ENCODE data around the gene SLC4A5.

DNA sequence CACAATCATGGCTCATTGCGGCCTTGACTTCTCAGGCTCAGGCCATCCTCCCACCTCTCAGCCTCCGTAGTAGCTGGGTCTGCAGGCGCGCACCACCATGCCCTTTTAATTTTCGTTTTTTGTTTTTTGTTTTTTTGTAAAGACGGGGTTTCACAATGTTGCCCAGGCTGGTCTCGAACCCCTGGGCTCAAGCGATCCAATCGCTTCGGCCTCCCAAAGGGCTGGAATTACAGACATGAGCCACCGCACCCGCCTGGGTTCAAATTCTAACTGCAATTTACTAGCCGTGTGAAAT is 49.2 kb upstream of the SLC4A5 start:
- no peak for TF ChIP-seq RXRA (IDR thresholded peaks at IDR 0.05; ENCODE audit: borderline replicate concordance, low read depth)
- no peak for TF ChIP-seq CHD2 (IDR thresholded peaks at IDR 0.05; ENCODE audit: low read length, partially characterized antibody)
- TF ChIP-seq CTCF (IDR thresholded peaks at IDR 0.05), result no peak
- TF ChIP-seq YY1 (IDR thresholded peaks at IDR 0.05; ENCODE audit: low read depth), result no peak
